ENCODE measurements around the gene S100A12. TPM values are rescaled to one million over a fixed set of nuclear protein-coding genes. Genes with fewer than 3 reads are reported as not detected.

Gene S100A12
- total RNA-seq, 5 donors from 2014 or later (not counting 1 experiment from before 2014, with no cell fraction given) = 1.1 TPM; not detected in 4

- Mint-ChIP-seq H3K4me3 (no peak overlapping the region), H3K27ac (no peak overlapping the region)
- CTCF ChIA-PET = interaction anchor here in 1 of 2 donors (0.6 kb wide), 1 partner anchor 24 kb away, joined by 3 read pairs; the partner anchor contains the start of gene S100A9
These were observed 41.5 kb downstream of the S100A12 start for GRCh38 chr1:153333902-153334301.

DNA sequence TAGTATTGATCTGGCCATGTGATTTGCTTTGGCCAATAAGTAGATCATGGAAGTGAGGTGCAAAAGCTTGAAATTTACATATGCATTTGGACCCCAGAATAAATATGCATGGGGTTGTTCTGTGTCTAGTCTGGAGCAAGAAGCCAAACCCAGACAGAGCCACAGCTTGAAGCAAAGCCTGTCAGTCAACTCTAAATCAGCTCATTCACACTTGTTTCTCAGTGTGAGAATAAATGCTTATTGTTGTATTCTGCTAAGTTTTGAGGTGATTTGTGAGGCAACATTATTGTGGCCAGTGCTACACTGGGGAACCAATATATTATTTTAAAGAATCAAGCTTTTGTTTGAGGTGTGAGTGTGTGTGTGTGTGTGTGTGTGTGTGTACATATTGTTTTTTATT is 50.5 kb downstream of the S100A12 start:
- no peak overlapping the region for H3K4me3 Mint-ChIP-seq
- no peaks in the 10 kb centered on the region for H3K36me3 ChIP-seq (ENCODE audit: control insufficient read depth in 2 of 2, extremely low read depth in 1 of 2, insufficient read depth in 1 of 2, low read length in 1 of 2)
- ATAC-seq (replicated peaks in 1 of 4) (no peak), DNase-seq (no peak)
- peaks cover 0 to 18% of the 10 kb centered on the region in 2 experiments for H3K27me3 ChIP-seq (replicated peaks in 1 of 2; ENCODE audit: control insufficient read depth in 2 of 2, extremely low read depth in 1 of 2, insufficient read depth in 2 of 2, low read length in 1 of 2)
- peaks cover 2 to 23% of the 10 kb centered on the region in 2 donors for H3K27me3 Mint-ChIP-seq
- no peak overlapping the region for H3K27ac Mint-ChIP-seq
- no peaks in the 10 kb centered on the region for H3K4me1 ChIP-seq (ENCODE audit: control insufficient read depth in 1 of 2, extremely low read depth in 1 of 2, insufficient read depth in 2 of 2, low read length in 2 of 2)
- no peaks in the 10 kb centered on the region for H3K9me3 ChIP-seq
- ChIA-PET CTCF (no interaction called here), POLR2A (no interaction called here)
- H3K9me3 Mint-ChIP-seq = peaks cover 12 to 50% (median 36%) of the 10 kb centered on the region in 3 donors
- no peak overlapping the region for H3K27ac ChIP-seq (ENCODE audit: low read length)
- H3K36me3 Mint-ChIP-seq = peaks cover 5% of the 10 kb centered on the region
- H3K4me1 Mint-ChIP-seq = no peaks in the 10 kb centered on the region
- no peak overlapping the region for H3K4me3 ChIP-seq (ENCODE audit: control insufficient read depth in 1 of 2, extremely low read depth in 1 of 2, low read length in 1 of 2)

More at GRCh38 chr1:153333902-153334301, 41.5 kb downstream of the S100A12 start:
- no peaks in the 10 kb centered on the region for H3K9me3 ChIP-seq
- Mint-ChIP-seq H3K27me3 (peaks cover 10 to 20% of the 10 kb centered on the region in 2 donors), H3K9me3 (peaks cover 6 to 22% (median 9%) of the 10 kb centered on the region in 3 donors), H3K36me3 (peaks cover 5% of the 10 kb centered on the region), H3K4me1 (peaks cover 5 to 9% (median 8%) of the 10 kb centered on the region in 3 donors)
- POLR2A ChIA-PET = no interaction called here
- no peaks in the 10 kb centered on the region for H3K36me3 ChIP-seq (ENCODE audit: control insufficient read depth in 2 of 2, extremely low read depth in 1 of 2, insufficient read depth in 1 of 2, low read length in 1 of 2)
- no peak overlapping the region for H3K27ac ChIP-seq (ENCODE audit: low read length)
- no peak for DNase-seq
- WGBS (ENCODE audit: insufficient coverage) = no CpG with 5 or more reads among the region's 1 CpG
- no peak overlapping the region for H3K4me3 ChIP-seq (ENCODE audit: control insufficient read depth in 1 of 2, extremely low read depth in 1 of 2, low read length in 1 of 2)
- peaks cover 0 to 7% of the 10 kb centered on the region in 2 experiments for H3K27me3 ChIP-seq (replicated peaks in 1 of 2; ENCODE audit: control insufficient read depth in 2 of 2, extremely low read depth in 1 of 2, insufficient read depth in 2 of 2, low read length in 1 of 2)
- no peak for ATAC-seq (replicated peaks in 1 of 4)
- no peaks in the 10 kb centered on the region for H3K4me1 ChIP-seq (ENCODE audit: control insufficient read depth in 1 of 2, extremely low read depth in 1 of 2, insufficient read depth in 2 of 2, low read length in 2 of 2)

Other genes starting within 250 kb of the S100A12 start
- not detected for gene SPRR2G, start 224.7 kb downstream of the S100A12 start, total RNA-seq
- not detected for gene LELP1, start 172.2 kb downstream of the S100A12 start, total RNA-seq
- not detected for gene PRR9, start 158.0 kb downstream of the S100A12 start, total RNA-seq
- gene LORICRIN, start 115.9 kb downstream of the S100A12 start, total RNA-seq = under 1 TPM in 1 of 5 donors, not detected in 4; 0.20 TPM
- gene PGLYRP3, start 62.7 kb downstream of the S100A12 start, total RNA-seq = not detected
- not detected for gene PGLYRP4, start 26.8 kb downstream of the S100A12 start, total RNA-seq
- 10 to 100 TPM in 1 of 5 donors, 1 to 10 TPM in 2, under 1 TPM in 1, not detected in 1; 0.98 to 11.5 (median 2.5) TPM for gene S100A9, start 17.8 kb downstream of the S100A12 start, total RNA-seq
- gene S100A8, start 15.5 kb upstream of the S100A12 start, total RNA-seq = 1 to 10 TPM in 2 of 5 donors, not detected in 3; 1.1 to 3.8 TPM
- not detected for gene S100A7A, start 40.9 kb upstream of the S100A12 start, total RNA-seq
- not detected for gene S100A7, start 85.0 kb upstream of the S100A12 start, total RNA-seq
- 100 to 1,000 TPM; 200 to 467 (median 400) TPM for gene S100A6, start 160.4 kb upstream of the S100A12 start, total RNA-seq
- 1 to 10 TPM in 3 of 5 donors, under 1 TPM in 1, not detected in 1; 0.36 to 1.6 (median 1.2) TPM for gene S100A5, start 165.3 kb upstream of the S100A12 start, total RNA-seq
- gene S100A4, start 170.2 kb upstream of the S100A12 start, total RNA-seq = 100 to 1,000 TPM; 297 to 698 (median 384) TPM
- not detected for gene S100A3, start 173.6 kb upstream of the S100A12 start, total RNA-seq
- gene S100A2, start 190.2 kb upstream of the S100A12 start, total RNA-seq = under 1 TPM in 1 of 5 donors, not detected in 4; 0.66 TPM
- 1 to 10 TPM in 1 of 5 donors, under 1 TPM in 2, not detected in 2; 0.53 to 1.0 (median 0.82) TPM for gene S100A16, start 237.5 kb upstream of the S100A12 start, total RNA-seq
- gene S100A14, start 240.7 kb upstream of the S100A12 start, total RNA-seq = under 1 TPM in 3 of 5 donors, not detected in 2; 0.35 to 0.70 (median 0.43) TPM